HG02852 (cell line): ENCODE measurements around the gene SLX9.
"Not testable (repeated sequence)": the region's sequence is repeated elsewhere in the genome, so short reads cannot be mapped to it uniquely, and the experiment has no call there.

ENCODE experiments used
- ATAC-seq: cut with Tn5 transposase; IDR thresholded peaks from one replicate; pipeline ENCODE4 v1.9.1; 2021; ENCODE audit warnings: mild to moderate bottlenecking, moderate library complexity; ENCODE audit not compliant: unreplicated experiment

Gene SLX9

GRCh38 chr21:44901391-44902074, 38.3 kb upstream of the SLX9 start:
- ATAC-seq = no peak

DNA sequence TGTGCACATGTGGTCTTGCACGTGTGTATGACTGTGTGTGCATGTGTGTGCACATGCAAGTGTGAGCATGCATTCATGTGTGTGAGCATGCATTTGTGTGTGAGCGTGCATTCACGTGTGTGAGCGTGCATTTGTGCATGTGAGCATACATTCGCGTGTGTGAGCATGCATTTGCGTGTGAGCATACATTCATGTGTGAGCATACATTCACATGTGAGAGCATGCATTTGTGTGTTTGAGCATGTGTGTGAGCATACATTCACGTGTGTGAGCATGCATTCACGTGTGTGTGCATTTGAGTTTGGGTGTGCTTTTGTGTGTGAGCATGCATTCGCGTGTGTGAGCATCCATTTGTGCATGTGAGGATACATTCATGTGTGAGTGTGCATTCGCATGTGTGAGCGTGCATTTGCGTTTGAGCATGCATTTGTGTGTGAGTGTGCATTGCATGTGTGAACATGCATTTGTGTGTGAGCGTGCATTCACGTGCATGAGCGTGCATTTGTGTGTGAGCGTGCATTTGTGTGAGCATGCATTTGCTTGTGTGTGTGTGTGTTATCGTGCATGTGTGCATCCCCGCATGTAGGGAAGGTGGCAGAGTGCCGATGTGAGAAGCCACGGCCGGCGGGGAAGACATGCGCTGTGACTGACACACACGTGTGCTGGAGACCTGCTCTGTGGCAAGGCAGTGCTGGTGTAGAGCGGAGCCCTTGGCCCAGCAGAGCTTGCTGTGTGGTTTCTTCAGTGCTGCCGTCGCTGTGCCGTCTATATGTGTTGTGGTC, 37.4 kb upstream of the SLX9 start:
- ATAC-seq = no peak

DNA sequence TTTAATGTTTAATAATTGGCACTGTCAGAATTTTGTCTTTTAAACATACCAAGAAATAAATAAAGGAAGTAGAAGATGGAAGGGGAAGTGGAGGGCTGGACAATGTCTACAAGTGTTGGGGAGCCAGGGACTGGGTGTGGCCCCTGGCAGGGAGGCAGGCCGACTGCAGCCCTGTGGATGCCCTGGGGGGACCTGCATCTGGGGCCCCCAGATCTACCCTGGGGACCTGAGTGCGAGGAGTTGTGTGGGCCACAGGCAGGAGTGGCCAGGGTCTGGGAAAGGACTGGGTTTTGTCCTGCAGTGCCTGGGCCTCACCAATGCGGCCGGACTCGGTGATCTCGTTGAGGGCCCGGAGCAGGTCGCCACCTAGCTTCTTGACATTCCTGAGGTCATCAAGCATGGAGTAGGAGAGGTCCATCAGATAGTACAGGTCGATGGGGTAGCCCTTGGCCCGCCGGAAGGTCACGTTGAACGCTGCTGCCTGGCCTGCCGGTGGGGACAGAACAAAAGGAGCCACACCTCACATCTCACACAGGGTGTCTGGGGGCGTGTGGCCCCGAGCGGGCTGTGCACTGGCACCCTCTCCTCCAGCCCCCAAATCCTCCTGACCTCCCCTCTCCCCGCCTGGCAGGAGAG, 36.7 kb upstream of the SLX9 start:
- ATAC-seq = no peak

- no peak for ATAC-seq
Measured at GRCh38 chr21:44903689-44904088, 36.1 kb upstream of the SLX9 start.

GRCh38 chr21:44904141-44904923, 35.5 kb upstream of the SLX9 start:
- ATAC-seq = no peak

- ATAC-seq = no peak
Measured at GRCh38 chr21:44905016-44905727, 34.7 kb upstream of the SLX9 start.

- no peak for ATAC-seq
Measured at GRCh38 chr21:44905728-44906090, 34.1 kb upstream of the SLX9 start.

GRCh38 chr21:44907225-44907965, 32.4 kb upstream of the SLX9 start:
- no peak for ATAC-seq

DNA sequence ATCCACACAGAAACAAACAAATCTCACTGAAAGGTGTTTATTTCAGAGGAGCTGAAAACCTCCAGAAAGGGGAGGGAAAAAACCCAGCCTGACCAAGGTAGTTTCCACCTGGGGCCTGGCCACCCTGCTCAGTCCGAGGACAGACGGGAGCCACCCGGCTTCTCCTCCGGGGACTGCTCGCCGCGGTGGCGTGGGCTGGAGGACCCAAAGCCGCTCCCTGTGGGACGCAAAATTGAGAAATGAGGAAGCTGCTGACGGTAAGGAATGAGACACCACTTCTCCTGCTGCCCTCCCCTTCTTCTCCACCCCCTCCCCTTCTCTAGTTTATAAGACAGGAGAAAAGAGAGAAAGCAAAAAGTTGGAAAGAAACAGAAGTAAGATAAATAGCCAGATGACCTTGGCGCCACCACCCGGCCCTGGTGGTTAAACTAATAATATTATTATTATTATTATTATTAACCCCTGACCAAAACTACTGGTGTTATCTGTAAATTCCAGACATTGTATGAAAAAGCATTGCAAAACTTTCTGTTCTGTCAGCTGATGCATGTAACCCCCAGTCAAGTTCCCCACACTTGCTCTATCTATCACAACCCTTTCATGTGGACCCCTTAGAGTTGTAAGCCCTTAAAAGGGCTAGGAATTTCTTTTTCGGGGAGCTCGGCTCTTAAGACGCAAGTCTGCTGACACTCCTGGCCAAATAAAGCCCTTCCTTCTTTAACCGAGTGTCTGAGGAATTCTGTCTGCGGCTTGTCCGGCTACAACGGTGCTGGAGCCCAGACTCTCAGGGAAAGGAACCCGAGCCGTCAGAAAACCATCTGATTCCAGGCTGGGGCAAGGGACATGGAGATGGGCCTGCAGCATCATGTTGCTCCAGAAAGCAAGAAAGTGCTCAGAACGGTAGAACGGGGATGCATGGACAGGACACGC, 31.6 kb upstream of the SLX9 start:
- no peak for ATAC-seq

DNA sequence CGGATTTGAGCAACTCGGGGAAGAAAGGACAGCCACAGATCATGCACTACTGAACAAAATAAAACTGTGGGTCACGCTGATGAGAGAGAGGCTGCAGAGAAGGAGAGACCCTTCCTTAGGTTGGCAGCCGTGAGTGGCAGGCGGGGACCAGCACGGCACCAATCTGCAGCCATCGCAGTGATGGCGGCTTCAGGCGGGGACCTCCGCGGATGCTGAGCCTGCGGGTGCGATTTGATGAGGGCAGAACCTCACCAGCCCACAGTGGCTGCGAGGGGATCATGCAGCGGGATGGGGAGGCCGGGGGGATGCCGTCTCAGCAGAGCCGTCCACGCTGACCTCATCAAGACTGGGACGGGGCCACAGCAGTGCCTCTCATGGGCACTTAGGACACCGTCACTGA, 30.9 kb upstream of the SLX9 start:
- ATAC-seq = no peak

DNA sequence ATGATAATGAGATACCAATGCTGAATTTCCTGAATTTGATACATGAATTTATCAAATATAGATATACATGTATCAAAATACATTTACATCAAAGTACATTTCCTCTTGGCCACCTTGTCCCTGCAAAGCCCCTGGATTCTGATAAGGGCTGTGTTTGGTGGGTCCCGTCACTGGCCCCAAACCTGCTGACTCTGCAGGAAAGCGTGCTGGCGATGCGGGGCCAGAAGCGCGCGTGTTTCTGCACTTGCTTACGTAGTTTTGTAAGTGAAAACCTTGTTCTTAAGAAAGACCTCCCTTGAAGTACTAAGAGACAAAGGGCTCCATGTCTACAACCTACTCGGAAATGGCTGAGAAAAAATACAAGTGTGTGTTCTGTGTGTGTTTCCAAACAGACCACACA, 30.1 kb upstream of the SLX9 start:
- ATAC-seq = no peak

DNA sequence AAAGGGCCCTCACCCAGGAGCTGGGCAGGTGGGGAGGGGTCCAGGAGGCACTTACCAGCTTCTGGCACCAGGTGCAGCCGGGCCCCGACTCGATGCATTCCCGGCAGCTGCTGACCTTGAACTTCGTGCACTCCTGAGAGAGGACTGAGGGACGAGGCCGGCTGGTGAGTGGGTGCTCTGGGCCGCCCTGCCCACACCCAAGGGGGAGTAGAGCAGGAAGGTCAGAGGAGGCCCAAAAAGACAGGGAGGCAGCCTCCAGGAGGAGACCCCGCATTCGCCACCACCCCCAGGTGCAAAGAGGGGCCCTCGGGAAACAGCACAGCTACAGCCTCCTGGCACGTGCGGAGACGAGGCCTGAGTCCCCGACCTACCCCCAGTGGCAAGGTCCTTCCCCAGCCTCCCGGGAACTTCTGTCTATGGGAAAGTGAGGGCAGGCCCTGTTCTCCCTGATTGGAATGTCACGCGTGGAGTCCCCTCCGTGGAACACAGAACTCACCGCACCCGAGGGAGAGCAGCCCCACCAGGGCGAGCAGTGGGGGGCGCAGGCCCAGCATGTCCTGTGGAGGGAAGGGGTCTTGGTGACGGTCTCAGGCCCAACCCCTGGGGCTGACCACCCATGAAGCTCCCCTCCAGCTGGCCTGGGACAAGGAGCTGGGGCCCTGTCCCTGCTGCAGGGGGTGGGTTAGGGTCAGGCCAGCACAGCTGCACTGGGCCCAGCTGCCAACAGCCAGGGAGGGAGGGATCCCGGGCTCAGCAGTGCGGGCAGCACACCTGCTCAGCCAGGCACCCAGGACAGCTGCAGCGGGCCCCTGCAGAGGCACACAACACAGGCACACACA, 29.4 kb upstream of the SLX9 start:
- no peak for ATAC-seq

- no peak for ATAC-seq
Measured at GRCh38 chr21:44911068-44911383, 28.8 kb upstream of the SLX9 start.

- ATAC-seq = no peak
Measured at GRCh38 chr21:44911384-44912157, 28.3 kb upstream of the SLX9 start.

GRCh38 chr21:44912158-44912473, 27.7 kb upstream of the SLX9 start:
- ATAC-seq = no peak

DNA sequence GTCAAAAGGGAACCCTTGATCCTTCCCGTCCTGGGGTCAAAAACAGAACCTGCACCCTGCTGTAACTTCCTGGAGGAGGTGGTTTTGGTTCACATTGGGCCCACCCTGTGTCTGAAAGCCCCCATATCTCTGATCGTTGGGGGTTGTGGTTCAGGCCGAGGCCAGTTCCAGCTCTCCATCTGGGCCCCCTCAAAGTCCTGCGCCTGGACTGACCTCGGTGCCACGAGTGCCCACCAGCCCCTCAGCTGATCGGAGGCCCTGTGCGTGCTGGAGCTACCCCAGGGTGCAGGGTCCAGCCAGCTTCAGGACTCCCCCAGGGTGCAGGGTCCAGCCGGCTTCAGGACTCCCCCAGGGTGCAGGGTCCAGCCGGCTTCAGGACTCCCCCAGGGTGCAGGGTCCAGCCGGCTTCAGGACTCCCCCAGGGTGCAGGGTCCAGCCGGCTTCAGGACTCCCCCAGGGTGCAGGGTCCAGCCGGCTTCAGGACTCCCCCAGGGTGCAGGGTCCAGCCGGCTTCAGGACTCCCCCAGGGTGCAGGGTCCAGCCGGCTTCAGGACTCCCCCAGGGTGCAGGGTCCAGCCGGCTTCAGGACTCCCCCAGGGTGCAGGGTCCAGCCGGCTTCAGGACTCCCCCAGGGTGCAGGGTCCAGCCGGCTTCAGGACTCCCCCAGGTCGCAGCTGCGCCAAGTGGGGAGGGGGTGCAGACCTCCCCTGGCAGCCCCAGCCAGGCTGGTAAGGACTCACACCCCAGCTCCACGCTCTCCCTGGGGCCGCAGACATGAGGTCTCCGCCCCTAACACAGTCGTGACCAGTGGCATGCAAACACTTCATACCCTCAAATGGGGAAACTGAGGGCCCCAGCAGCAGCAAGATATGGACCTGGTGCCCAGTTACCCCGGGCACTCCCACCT, 27.1 kb upstream of the SLX9 start:
- ATAC-seq = not testable (repeated sequence)
